BE2C (cell line): ENCODE results near the gene KLHL14.

Experiments used
- DNase-seq: peaks from one replicate; pipeline ENCODE4 v3.0.0-alpha.2; 2020
- H3K27me3 ChIP-seq: fragments of 250-450 bp; sonication (Bioruptor Pico); 2 replicates; pipeline ENCODE4 v1.5.1; 2020; ENCODE audit warnings: mild to moderate bottlenecking
- H3K36me3 ChIP-seq: fragments of 250-450 bp; sonication (Bioruptor Pico); 2 replicates; pipeline ENCODE4 v1.5.1; 2020; ENCODE audit warnings: mild to moderate bottlenecking
- H3K4me1 ChIP-seq: fragments of 250-450 bp; sonication (Bioruptor Pico); 2 replicates; pipeline ENCODE4 v1.5.1; 2020
- H3K4me3 ChIP-seq: 2 replicates; pipeline ENCODE4 v1.5.1; 2011; ENCODE audit warnings: low read depth, low read length
- H3K9me3 ChIP-seq: fragments of 250-450 bp; sonication (Bioruptor Pico); 2 replicates; pipeline ENCODE4 v1.5.1; 2020
- TF ChIP-seq, protein P1 (sequence below): IDR thresholded peaks from 2 replicates; pipeline ENCODE4 v1.5.1; 2012; ENCODE audit warnings: mild to moderate bottlenecking, low read depth, low read length

Gene KLHL14

GRCh38 chr18:32707147-32707546, 65.7 kb downstream of the KLHL14 start:
- Histone ChIP-seq H3K9me3 (no peaks in the 10 kb centered on the region), H3K27me3 (no peaks in the 10 kb centered on the region), H3K36me3 (no peaks in the 10 kb centered on the region), H3K4me1 (no peaks in the 10 kb centered on the region), H3K4me3 (no peak overlapping the region)
- DNase-seq = no peak
- TF ChIP-seq, protein P1, sequence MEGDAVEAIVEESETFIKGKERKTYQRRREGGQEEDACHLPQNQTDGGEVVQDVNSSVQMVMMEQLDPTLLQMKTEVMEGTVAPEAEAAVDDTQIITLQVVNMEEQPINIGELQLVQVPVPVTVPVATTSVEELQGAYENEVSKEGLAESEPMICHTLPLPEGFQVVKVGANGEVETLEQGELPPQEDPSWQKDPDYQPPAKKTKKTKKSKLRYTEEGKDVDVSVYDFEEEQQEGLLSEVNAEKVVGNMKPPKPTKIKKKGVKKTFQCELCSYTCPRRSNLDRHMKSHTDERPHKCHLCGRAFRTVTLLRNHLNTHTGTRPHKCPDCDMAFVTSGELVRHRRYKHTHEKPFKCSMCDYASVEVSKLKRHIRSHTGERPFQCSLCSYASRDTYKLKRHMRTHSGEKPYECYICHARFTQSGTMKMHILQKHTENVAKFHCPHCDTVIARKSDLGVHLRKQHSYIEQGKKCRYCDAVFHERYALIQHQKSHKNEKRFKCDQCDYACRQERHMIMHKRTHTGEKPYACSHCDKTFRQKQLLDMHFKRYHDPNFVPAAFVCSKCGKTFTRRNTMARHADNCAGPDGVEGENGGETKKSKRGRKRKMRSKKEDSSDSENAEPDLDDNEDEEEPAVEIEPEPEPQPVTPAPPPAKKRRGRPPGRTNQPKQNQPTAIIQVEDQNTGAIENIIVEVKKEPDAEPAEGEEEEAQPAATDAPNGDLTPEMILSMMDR = no peak

DNA sequence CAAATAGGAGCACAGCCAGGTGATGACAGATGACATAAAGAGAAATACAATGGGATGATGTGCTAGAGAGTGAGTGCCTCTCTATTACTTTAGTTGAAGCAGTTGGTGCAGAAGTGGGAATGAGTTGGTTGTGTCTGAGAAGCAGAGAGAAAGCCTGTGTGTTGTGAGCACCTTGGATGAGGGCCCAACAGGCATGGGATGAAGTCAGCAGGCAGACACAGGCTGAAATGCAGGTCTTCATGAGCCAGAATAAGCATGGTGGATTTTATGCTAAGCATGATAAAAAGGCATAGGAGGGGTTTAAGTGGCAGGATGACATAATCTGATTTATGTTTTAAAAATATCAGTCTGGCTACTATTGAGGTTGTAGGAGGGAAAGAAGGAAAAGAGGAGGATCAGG, 71.5 kb downstream of the KLHL14 start:
- Histone ChIP-seq H3K27me3 (no peaks in the 10 kb centered on the region), H3K9me3 (no peaks in the 10 kb centered on the region), H3K4me1 (no peaks in the 10 kb centered on the region), H3K36me3 (no peaks in the 10 kb centered on the region), H3K4me3 (no peak overlapping the region)
- no peak for DNase-seq
- TF ChIP-seq, protein P1 = no peak

GRCh38 chr18:32698153-32698552, 74.7 kb downstream of the KLHL14 start:
- H3K4me1 ChIP-seq = no peaks in the 10 kb centered on the region
- H3K27me3 ChIP-seq = no peaks in the 10 kb centered on the region
- no peak for DNase-seq
- H3K4me3 ChIP-seq = no peak overlapping the region
- H3K9me3 ChIP-seq = no peaks in the 10 kb centered on the region
- no peaks in the 10 kb centered on the region for H3K36me3 ChIP-seq
- TF ChIP-seq, protein P1 = no peak

GRCh38 chr18:32696376-32696775, 76.4 kb downstream of the KLHL14 start:
- no peaks in the 10 kb centered on the region for H3K9me3 ChIP-seq
- DNase-seq = no peak
- no peak overlapping the region for H3K4me3 ChIP-seq
- TF ChIP-seq, protein P1 = no peak
- no peaks in the 10 kb centered on the region for H3K27me3 ChIP-seq
- no peaks in the 10 kb centered on the region for H3K4me1 ChIP-seq
- H3K36me3 ChIP-seq = no peaks in the 10 kb centered on the region

DNA sequence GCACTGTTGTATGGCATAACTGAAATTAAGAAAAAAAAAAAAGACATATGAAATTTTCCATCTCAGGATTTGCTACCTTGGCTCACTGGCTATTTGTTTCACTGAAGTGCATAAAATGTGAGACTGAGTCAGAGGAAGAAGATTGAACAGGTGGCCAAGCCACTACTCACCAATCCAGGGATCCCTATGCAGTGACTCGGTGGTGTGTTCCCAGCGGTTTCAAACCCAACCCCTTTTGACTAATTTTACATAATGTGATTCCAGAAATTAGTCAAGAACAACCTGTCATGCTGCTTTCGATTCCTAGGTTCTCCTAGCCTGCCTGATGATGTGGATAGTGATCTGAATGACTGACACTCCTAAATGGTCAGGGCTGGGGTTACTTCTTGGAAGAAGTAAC, 77.3 kb downstream of the KLHL14 start:
- DNase-seq = no peak
- H3K4me1 ChIP-seq = no peaks in the 10 kb centered on the region
- no peak overlapping the region for H3K4me3 ChIP-seq
- H3K9me3 ChIP-seq = no peaks in the 10 kb centered on the region
- H3K27me3 ChIP-seq = no peaks in the 10 kb centered on the region
- TF ChIP-seq, protein P1 = no peak
- H3K36me3 ChIP-seq = no peaks in the 10 kb centered on the region

GRCh38 chr18:32688821-32689220, 84.0 kb downstream of the KLHL14 start:
- no peak for DNase-seq
- no peaks in the 10 kb centered on the region for H3K27me3 ChIP-seq
- H3K4me1 ChIP-seq = no peaks in the 10 kb centered on the region
- H3K36me3 ChIP-seq = no peaks in the 10 kb centered on the region
- H3K4me3 ChIP-seq = no peak overlapping the region
- TF ChIP-seq, protein P1 = no peak
- no peaks in the 10 kb centered on the region for H3K9me3 ChIP-seq
